Measurements from ENCODE around the gene CLEC2A.

DNA sequence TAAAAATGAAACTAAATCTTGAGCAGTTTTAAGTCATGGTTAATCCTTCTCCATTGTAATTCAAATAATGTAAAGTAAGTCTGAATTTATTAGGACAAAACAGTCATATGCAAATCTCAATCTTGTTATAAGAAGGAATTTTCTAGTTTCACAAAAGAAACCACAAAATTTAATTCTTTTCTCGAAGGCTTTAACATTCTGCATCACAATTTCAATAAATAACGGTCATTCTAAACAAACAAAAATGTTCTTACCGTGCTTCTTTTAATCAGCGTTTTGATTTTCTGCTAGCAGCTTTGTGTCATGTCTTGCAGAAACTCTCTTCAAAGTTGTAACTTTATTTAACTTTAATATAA lies 63.2 kb downstream of the CLEC2A start:
- TF ChIP-seq, protein P1, sequence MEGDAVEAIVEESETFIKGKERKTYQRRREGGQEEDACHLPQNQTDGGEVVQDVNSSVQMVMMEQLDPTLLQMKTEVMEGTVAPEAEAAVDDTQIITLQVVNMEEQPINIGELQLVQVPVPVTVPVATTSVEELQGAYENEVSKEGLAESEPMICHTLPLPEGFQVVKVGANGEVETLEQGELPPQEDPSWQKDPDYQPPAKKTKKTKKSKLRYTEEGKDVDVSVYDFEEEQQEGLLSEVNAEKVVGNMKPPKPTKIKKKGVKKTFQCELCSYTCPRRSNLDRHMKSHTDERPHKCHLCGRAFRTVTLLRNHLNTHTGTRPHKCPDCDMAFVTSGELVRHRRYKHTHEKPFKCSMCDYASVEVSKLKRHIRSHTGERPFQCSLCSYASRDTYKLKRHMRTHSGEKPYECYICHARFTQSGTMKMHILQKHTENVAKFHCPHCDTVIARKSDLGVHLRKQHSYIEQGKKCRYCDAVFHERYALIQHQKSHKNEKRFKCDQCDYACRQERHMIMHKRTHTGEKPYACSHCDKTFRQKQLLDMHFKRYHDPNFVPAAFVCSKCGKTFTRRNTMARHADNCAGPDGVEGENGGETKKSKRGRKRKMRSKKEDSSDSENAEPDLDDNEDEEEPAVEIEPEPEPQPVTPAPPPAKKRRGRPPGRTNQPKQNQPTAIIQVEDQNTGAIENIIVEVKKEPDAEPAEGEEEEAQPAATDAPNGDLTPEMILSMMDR (IDR thresholded peaks at IDR 0.05; ENCODE audit: poor library complexity, severe bottlenecking) = no peak
- TF ChIP-seq, protein P2, sequence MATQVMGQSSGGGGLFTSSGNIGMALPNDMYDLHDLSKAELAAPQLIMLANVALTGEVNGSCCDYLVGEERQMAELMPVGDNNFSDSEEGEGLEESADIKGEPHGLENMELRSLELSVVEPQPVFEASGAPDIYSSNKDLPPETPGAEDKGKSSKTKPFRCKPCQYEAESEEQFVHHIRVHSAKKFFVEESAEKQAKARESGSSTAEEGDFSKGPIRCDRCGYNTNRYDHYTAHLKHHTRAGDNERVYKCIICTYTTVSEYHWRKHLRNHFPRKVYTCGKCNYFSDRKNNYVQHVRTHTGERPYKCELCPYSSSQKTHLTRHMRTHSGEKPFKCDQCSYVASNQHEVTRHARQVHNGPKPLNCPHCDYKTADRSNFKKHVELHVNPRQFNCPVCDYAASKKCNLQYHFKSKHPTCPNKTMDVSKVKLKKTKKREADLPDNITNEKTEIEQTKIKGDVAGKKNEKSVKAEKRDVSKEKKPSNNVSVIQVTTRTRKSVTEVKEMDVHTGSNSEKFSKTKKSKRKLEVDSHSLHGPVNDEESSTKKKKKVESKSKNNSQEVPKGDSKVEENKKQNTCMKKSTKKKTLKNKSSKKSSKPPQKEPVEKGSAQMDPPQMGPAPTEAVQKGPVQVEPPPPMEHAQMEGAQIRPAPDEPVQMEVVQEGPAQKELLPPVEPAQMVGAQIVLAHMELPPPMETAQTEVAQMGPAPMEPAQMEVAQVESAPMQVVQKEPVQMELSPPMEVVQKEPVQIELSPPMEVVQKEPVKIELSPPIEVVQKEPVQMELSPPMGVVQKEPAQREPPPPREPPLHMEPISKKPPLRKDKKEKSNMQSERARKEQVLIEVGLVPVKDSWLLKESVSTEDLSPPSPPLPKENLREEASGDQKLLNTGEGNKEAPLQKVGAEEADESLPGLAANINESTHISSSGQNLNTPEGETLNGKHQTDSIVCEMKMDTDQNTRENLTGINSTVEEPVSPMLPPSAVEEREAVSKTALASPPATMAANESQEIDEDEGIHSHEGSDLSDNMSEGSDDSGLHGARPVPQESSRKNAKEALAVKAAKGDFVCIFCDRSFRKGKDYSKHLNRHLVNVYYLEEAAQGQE (IDR thresholded peaks at IDR 0.05; ENCODE audit: borderline replicate concordance) = no peak
- no peak for TF ChIP-seq TAF1 (IDR thresholded peaks at IDR 0.05; ENCODE audit: low read depth)
- TF ChIP-seq POLR2AphosphoS5 (IDR thresholded peaks at IDR 0.05) = no peak
- TF ChIP-seq EP300 (conservative IDR thresholded peaks at IDR 0.05; ENCODE audit: poor library complexity, severe bottlenecking) = no peak
- no peak for TF ChIP-seq SMC3 (conservative IDR thresholded peaks at IDR 0.05; ENCODE audit: poor library complexity)

All from neural cell (in vitro differentiated cells).